Measurements from ENCODE around the gene NCKAP5. TPM values are rescaled to one million over a fixed set of nuclear protein-coding genes. Genes with fewer than 3 reads are reported as not detected.

NCKAP5 gene
- polyA plus RNA-seq, 2 of the 4 experiments (the other 2 are of a cell fraction): 3.0 to 4.1 TPM

GRCh38 chr2:132958887-132959286, 609.4 kb downstream of the NCKAP5 start (continued):
- TF ChIP-seq HES2 (IDR thresholded peaks at IDR 0.05) (no peak), SREBF2 (IDR thresholded peaks at IDR 0.05) (no peak)

GRCh38 chr2:132955871-132956615, 612.2 kb downstream of the NCKAP5 start:
- no peak overlapping the region for H3K4me3 ChIP-seq
- no peaks in the 10 kb centered on the region for H3K9me3 ChIP-seq
- ChIA-PET CTCF (interaction anchor here (1.8 kb wide), 1 partner anchor 15 kb away, joined by 4 read pairs; no protein-coding TSS in a partner anchor), POLR2A (no interaction called here)
- no peaks in the 10 kb centered on the region for H3K4me1 ChIP-seq
- WGBS (ENCODE audit: missing lambda C conversion rate): 84% methylated on average over 6 of the region's 6 CpGs
- FAIRE-seq: no peak
- no peak for ATAC-seq
- no peak for TF ChIP-seq CHD2 (IDR thresholded peaks at IDR 0.05; ENCODE audit: low read length, partially characterized antibody)
- TF ChIP-seq PBX3 (IDR thresholded peaks at IDR 0.05): no peak
- TF ChIP-seq, protein P1, sequence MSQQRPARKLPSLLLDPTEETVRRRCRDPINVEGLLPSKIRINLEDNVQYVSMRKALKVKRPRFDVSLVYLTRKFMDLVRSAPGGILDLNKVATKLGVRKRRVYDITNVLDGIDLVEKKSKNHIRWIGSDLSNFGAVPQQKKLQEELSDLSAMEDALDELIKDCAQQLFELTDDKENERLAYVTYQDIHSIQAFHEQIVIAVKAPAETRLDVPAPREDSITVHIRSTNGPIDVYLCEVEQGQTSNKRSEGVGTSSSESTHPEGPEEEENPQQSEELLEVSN (IDR thresholded peaks at IDR 0.05; ENCODE audit: borderline replicate concordance, low read depth): no peak
- TF ChIP-seq CBX8 (IDR thresholded peaks at IDR 0.05): no peak
- no peak for TF ChIP-seq NFE2L2 (conservative IDR thresholded peaks at IDR 0.05; ENCODE audit: low read length)
- no peak for TF ChIP-seq ESRRA (IDR thresholded peaks at IDR 0.05; ENCODE audit: borderline replicate concordance, low read length)
- no peak for TF ChIP-seq CEBPB (IDR thresholded peaks at IDR 0.05)
- no peak overlapping the region for H3K4me2 ChIP-seq
- no peak for DNase-seq (ENCODE audit: low read depth in 1 of 2, low spot score in 1 of 2)
- no peak overlapping the region for H3K27ac ChIP-seq

DNA sequence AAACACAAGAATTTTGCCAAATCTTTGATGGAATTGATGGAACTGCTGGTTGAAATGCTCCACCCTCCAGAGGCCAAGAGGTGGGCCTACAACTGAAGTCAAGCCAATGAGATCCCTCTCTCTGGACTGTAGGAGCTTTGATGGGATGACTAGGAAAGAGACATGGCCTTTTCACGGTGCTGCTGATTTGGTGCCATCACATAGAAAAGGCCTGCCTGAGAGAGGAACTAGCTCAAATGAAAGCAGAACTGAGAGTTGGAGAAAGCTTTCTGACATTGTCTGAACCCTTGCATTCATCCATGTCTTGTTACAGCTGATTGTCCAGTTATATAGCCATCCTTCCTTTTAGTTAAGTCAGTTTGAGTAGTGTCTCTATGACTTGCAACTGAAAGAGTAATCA, 614.5 kb downstream of the NCKAP5 start:
- H3K9me3 ChIP-seq: no peaks in the 10 kb centered on the region
- H3K27ac ChIP-seq: no peak overlapping the region
- no peaks in the 10 kb centered on the region for H3K4me1 ChIP-seq
- ChIA-PET POLR2A (no interaction called here), CTCF (no interaction called here)
- WGBS (ENCODE audit: missing lambda C conversion rate): 67% methylated on average over 1 of the region's 1 CpG
- no peak for FAIRE-seq
- no peak overlapping the region for H3K4me3 ChIP-seq
- H3K4me2 ChIP-seq: no peak overlapping the region
- ATAC-seq: no peak
- TF ChIP-seq FOSL2 (IDR thresholded peaks at IDR 0.05) (no peak), FOSL2 (CRISPR knock-in tag; IDR thresholded peaks at IDR 0.05) (no peak), CBX2 (IDR thresholded peaks at IDR 0.05; ENCODE audit: borderline replicate concordance, low read depth) (no peak), ESRRA (IDR thresholded peaks at IDR 0.05; ENCODE audit: borderline replicate concordance, low read length) (no peak), MAZ (IDR thresholded peaks at IDR 0.05; ENCODE audit: borderline replicate concordance, low read depth, low read length) (no peak), KDM5A (IDR thresholded peaks at IDR 0.05) (no peak), RARB (CRISPR knock-in tag; IDR thresholded peaks at IDR 0.05) (no peak), ZSCAN20 (CRISPR knock-in tag; IDR thresholded peaks at IDR 0.05) (no peak)
- TF ChIP-seq, protein P1 (IDR thresholded peaks at IDR 0.05; ENCODE audit: borderline replicate concordance, low read depth): no peak
- no peak for DNase-seq (ENCODE audit: low read depth in 1 of 2, low spot score in 1 of 2)

GRCh38 chr2:132951008-132951714, 617.1 kb downstream of the NCKAP5 start:
- WGBS (ENCODE audit: missing lambda C conversion rate): 52% methylated on average over 8 of the region's 8 CpGs
- no peak for FAIRE-seq
- ATAC-seq: no peak
- no peak overlapping the region for H3K27ac ChIP-seq
- H3K4me2 ChIP-seq: no peak overlapping the region
- DNase-seq (ENCODE audit: low read depth in 1 of 2, low spot score in 1 of 2): no peak
- ChIA-PET POLR2A (no interaction called here), CTCF (no interaction called here)
- H3K9me3 ChIP-seq: no peaks in the 10 kb centered on the region
- H3K4me3 ChIP-seq: no peak overlapping the region
- H3K4me1 ChIP-seq: no peaks in the 10 kb centered on the region
- TF ChIP-seq BHLHE40 (IDR thresholded peaks at IDR 0.05; ENCODE audit: low read depth, low read length): no peak
- no peak for TF ChIP-seq ESRRA (IDR thresholded peaks at IDR 0.05; ENCODE audit: borderline replicate concordance, low read length)
- TF ChIP-seq PBX3 (IDR thresholded peaks at IDR 0.05): no peak
- TF ChIP-seq GATA3 (IDR thresholded peaks at IDR 0.05; ENCODE audit: borderline replicate concordance): no peak
- no peak for TF ChIP-seq ZSCAN20 (CRISPR knock-in tag; IDR thresholded peaks at IDR 0.05)
- TF ChIP-seq POLR2A (IDR thresholded peaks at IDR 0.05; ENCODE audit: low read length): no peak
- no peak for TF ChIP-seq ZC3H11A (IDR thresholded peaks at IDR 0.05)
- TF ChIP-seq NR3C1 (IDR thresholded peaks at IDR 0.05): no peak
- no peak for TF ChIP-seq FOSL2 (IDR thresholded peaks at IDR 0.05)
- TF ChIP-seq FOSL2 (CRISPR knock-in tag; IDR thresholded peaks at IDR 0.05): no peak
- TF ChIP-seq RARB (CRISPR knock-in tag; IDR thresholded peaks at IDR 0.05): no peak
- TF ChIP-seq HOXB5 (CRISPR knock-in tag; IDR thresholded peaks at IDR 0.05): no peak
- no peak for TF ChIP-seq ZNF302 (CRISPR knock-in tag; IDR thresholded peaks at IDR 0.05)
- TF ChIP-seq RAD21 (conservative IDR thresholded peaks at IDR 0.05 in 1 of 2, IDR thresholded peaks at IDR 0.05 in 1 of 2): no peak
- TF ChIP-seq CBX8 (IDR thresholded peaks at IDR 0.05): no peak
- TF ChIP-seq SMC3 (IDR thresholded peaks at IDR 0.05): no peak
- no peak for TF ChIP-seq FOXS1 (CRISPR knock-in tag; IDR thresholded peaks at IDR 0.05)

All from A549 (cell line).